ENCODE measurements around the gene DDX3X.
A peak's percentile ranks its signal among the peaks of the same experiment; 100 is the strongest.
"Not testable (repeated sequence)": the region's sequence is repeated elsewhere in the genome, so short reads cannot be mapped to it uniquely, and the experiment has no call there.

DDX3X gene

DNA sequence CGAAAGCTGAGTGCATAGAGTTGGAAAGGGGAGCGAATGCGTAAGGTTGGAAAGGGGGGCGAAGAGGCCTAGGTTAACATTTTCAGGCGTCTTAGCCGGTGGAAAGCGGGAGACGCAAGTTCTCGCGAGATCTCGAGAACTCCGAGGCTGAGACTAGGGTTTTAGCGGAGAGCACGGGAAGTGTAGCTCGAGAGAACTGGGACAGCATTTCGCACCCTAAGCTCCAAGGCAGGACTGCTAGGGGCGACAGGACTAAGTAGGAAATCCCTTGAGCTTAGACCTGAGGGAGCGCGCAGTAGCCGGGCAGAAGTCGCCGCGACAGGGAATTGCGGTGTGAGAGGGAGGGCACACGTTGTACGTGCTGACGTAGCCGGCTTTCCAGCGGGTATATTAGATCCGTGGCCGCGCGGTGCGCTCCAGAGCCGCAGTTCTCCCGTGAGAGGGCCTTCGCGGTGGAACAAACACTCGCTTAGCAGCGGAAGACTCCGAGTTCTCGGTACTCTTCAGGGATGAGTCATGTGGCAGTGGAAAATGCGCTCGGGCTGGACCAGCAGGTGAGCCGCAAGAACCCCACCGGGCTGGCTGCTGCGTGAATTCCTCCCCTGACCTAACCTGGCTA, at the start of gene DDX3X:
Gene DDX3X (plus strand): TSS at position 419 of the 619 bp plus-strand sequence. CDS start 91 bp downstream, at position 510.
- DNase-seq (ENCODE audit: insufficient read length, low spot score) (no peak), FAIRE-seq (no peak)

DNA sequence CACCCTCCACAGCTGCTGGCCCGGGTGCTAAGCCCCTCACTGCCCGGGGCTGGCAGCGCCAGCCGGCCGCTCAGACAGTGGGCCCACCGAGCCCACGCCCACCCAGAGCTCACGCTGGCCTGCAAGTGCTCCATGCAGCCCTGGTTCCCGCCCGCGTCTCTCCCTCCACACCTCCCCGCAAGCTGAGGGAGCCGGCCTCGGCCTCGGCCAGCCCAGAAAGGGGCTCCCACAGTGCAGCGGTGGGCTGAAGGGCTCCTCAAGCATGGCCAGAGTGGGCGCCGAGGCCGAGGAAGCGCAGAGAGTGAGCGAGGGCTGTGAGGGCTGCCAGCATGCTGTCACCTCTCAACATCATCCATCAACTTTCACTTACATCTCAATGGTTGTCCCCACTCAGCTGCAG, 48.0 kb upstream of the DDX3X start:
- not testable (repeated sequence) for DNase-seq (ENCODE audit: insufficient read length, low spot score); FAIRE-seq

DNA sequence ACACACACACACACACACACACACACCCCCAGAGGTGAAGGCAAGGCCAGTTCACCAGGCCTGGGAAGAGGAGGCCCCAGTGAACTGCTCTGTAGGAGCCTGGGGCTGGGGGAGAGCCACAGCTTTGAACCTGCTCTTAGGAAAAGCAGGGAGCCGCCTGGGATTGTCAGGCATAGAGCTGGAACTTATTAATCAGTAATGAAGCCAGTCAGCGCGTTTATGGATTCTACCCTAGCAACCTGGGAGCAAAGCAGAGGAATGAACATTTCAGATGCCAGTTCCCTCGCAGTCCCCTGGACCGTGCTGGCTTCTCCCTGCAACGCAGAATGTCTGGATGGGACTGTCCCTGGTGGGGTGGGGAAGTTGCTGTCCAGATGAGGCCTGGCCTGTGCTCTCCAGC, 45.3 kb upstream of the DDX3X start:
- FAIRE-seq (no peak), DNase-seq (ENCODE audit: insufficient read length, low spot score) (no peak)

DNA sequence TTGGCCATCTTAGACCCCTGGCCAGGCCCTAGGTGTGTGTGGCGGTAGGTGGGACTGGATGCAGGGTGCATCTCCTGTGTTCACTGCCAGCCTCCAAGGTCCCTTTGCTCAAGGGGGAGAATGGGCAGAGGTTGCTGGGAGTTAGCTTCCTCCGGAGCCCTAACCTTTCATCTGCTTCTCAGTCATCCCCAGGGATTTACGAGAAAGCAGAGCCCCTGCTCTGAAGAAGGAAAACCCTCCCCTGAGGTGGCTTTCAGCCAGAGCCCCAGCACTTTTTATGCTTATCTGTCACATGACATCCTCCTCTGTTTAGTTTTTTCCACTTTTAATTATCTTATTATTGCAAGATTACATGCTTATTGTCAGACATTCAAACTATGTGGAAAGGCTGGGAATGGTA, 44.9 kb upstream of the DDX3X start:
- DNase-seq (ENCODE audit: insufficient read length, low spot score), result no peak
- no peak for FAIRE-seq

DNA sequence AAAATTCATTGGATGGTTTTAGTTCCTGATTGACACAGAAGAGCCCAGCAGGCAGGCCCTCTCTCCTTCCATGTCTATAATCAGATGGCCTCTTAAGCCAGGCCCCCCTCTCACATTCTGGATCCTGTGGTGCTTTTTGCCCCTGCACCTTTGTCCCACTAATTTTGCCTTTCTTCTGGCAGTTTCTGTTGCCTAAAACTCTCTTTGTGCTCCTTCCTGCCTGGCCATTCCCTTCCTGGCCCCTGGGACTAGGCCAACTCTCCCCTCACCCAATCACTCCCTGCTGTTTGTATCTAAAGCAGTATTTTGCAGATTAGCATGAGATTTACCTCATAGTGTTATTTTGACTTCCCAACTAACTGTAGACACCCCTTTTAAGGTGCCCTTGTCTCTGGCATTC, 42.7 kb upstream of the DDX3X start:
- DNase-seq (ENCODE audit: insufficient read length, low spot score) (no peak), FAIRE-seq (no peak)

DNA sequence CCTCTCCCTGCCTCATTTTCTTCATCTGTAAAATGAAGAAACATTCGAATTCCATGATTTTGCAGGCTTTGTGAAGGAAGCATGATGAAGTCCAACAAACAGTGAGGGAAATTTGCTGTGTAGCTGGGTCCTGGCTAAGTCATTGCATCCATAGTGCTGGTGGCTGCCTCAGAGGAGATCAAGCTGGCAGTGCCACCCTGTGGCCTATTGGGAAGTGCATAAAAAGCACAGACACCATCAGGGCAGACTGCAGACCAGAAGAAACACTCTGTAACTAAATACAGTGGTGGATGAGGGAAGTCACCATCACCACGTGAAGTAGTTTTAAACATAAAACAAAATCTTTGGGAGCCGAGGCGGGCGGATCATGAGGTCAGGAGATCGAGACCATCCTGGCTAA, 40.7 kb upstream of the DDX3X start:
- FAIRE-seq, result no peak
- DNase-seq (ENCODE audit: insufficient read length, low spot score), result no peak

DNA sequence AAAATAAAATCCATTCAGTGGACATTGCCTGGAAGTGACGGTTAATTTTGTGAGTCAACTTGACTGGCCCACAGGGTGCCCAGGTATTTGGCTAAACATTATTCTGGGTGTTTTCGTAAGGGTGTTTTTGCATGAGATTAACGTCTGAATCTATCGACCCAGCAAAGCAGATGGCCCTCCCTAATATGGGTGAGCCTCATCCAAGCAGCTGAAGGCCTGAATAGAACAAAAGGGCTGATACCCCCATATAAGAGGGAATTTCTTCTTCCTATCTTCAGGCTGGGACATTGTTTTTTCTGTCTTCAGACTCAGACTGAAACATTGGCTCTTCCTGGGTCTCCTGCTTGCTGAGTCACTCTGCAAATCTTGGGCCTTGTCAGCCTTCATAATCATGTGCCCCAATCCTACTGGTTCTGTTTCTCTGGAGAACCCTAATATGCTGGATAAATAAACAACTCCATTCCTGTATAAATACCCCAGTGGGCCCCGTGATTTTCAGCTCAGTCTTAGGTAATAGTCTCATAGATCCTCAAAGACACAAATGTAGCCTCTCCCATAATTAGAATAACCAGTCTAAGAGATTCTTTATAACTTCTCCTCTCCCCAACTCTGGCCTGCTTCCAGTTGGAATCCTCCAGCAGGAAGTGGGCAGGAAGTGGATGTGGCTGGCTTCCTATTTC, 33.1 kb upstream of the DDX3X start:
- DNase-seq (ENCODE audit: insufficient read length, low spot score) (no peak), FAIRE-seq (no peak)

DNA sequence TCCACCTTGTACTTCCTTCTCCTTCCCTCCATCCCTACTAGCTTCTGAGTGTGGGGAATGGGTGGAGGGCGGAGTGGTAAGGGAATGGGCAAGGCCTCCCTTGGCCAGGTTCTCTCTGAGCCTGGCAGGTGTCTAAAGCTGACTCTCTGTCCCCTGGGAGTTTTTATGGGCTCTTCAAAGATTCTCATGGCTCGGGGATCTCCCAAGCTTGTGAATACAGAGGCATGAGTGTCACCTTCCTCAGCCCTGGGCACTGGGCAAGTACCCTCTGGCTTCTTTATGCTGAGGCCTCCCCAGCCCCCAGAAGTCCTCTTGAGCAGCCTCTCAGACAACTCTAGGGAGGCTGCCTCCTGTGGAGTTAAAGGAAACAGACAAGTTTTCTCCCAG, 32.5 kb upstream of the DDX3X start:
- DNase-seq (ENCODE audit: insufficient read length, low spot score) (no peak), FAIRE-seq (no peak)

DNA sequence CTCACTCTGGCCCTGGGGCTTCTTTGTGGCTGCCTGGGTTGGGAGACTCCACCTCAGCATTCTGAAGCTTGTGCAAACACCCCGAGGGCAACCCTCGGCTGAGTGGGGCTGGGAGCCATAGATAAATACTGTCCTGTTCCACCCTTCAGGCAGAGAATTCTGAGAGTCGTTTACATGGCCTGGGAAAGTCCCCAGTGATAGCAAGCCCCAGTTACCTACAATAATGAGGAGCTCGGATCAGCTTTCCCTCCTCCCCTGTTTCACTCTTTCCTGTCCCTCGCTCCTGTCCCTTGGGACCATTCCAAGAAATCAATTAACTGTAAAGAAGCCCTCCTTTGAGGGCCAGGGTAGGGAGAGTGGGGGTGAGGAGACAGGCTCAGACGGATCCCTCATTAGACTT, 31.6 kb upstream of the DDX3X start:
- FAIRE-seq, result no peak
- DNase-seq (ENCODE audit: insufficient read length, low spot score), result no peak

DNA sequence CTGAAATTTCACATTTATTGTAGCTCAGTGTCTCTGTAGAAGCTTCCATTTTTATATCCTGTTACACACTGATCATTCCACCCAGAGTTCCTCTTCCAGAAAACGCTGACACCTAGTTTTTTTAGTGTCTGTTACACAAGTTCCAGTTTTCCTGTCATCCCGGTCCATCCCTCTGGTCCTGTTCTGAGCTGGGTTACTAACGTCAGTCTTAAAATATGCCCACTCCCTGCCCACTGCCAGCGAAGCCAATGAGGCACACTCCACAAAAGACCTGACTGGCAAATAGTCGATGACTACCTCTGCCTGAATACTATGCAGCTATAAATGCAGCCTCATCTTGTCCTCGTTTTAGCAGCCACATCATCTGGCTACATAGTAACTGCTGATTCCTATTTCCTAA, 30.9 kb upstream of the DDX3X start:
- DNase-seq (ENCODE audit: insufficient read length, low spot score) (no peak), FAIRE-seq (no peak)

DNA sequence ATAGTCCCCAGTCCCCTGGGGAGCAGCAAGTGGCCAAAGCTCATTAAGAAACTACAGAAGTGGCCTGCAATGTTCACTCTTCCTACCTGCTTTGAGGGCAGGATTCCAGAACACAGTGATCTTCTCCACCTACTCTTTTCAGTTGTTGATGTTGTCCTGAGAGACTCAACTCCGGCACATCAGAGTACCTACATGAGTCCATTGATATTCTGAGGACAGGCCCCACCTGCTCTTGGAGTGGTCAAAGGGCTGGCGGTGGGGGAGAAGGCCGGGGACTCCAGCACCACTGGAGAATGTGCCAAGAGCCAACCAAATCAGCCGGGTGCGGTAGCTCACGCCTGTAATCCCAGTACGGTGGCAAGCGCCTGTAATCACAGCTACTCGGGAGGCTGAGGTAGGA, 29.8 kb upstream of the DDX3X start:
- FAIRE-seq, result no peak
- no peak for DNase-seq (ENCODE audit: insufficient read length, low spot score)

DNA sequence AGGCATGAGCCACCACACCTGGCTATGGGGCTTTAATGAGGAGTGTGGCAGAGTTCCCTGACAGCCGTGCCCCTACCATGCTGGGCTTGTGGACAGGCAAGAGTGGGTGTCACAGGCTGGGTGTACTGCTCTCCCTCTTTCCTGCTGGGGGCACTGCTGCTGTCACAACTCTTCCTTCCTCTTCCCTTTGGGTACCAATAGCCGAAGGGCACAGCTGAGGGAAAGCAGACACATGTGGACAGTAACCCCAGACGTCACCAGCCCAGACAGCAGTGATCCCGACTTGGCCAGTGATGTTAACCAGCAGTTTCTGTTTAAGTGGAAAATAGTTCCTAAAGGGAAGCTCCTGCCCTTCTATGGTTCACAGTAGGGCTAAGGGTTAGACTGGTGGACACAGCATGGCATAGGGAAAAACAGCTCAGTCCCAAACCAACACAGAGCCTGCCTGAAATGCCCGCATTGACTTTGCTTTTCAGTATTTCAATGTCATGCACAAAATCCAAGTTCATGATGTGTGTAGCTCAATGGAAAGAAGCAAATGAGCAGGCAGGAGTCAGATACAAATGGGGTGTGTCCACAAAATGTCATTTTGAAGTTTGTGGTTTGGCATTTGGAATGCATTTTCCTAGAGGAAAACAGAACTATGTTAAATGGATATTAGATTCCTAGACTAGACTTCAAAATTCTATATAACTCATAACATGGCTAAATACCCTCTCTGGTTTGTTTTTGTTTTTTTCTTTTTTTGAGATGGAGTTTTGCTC, 24.9 kb upstream of the DDX3X start:
- DNase-seq (ENCODE audit: insufficient read length, low spot score) (no peak), FAIRE-seq (no peak)

DNA sequence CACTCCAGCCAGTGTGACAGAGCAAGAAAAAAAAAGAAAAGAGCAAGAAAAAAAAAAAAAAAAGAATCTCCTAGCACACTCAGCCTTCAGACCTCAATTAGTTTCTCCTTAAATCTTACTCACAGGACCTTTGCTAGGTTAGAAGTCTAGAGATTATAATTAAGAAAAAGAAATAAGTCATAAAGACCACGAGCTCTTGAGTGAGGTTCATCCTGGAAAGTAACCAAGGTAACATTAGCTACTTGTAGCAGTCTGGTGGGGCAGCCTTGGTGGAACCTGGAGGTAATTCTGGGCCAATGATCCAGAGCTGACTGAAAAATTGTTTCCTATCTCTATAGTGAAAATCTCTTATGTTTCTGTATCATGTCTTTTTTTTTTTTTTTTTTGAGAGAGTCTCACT, 21.2 kb upstream of the DDX3X start:
- FAIRE-seq (no peak), DNase-seq (ENCODE audit: insufficient read length, low spot score) (no peak)

DNA sequence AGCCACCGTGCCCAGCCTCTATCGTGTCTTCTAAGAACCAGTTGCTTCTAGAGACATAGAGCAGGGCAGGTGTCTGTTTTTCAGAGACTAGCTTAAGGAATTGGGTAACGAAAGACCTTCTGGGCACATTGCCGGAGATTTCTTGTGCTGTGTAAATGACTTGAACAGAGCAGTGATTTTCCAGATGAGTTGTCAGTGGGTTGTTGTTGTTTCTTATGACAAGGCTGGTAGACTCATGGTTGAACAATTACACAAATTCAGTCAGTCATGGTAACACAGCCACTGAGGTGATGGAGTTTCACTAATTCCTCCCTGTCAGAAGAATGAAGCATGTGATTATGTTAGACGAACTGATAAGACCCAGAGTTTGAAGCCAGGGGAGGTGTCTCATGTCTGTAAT, 20.5 kb upstream of the DDX3X start:
- DNase-seq (ENCODE audit: insufficient read length, low spot score) (no peak), FAIRE-seq (no peak)

DNA sequence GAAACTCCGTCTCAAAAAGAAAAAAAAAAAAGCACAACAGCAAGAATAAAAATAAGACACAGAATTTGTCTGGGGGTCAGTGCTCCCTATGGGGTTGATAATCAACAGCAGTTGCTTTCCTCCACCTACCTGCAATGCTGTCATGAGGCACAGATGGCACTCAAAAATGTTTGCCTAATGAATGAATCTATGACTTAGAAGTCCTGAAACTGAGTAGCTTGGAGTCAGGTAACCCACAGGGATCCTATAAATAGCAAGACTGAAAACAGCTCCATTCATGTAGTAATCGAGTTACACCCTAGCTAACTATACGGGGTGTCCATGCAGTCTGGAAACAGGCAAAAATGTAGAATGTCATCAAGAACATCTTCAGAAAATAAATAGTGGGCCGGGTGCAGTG, 19.8 kb upstream of the DDX3X start:
- no peak for DNase-seq (ENCODE audit: insufficient read length, low spot score)
- FAIRE-seq, result peak; percentile 84

DNA sequence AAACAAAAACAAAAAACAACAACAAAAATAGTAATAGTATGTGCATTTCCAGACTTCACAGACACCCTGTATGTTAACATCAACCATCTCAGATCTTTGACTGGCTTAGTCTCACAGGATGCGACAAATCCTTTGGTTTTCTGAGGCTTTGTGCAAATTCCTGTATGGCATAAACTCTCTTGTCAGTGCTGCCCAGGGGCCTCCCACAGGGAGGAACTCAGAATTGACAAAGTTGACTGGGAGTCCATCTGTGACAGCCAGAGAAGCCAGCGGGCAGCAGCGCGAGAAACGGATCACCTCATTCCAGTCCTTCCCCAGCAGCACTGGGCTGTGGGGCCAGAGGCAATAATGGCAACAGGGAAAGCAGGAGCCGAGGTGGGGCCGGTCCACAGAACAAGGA, 19.1 kb upstream of the DDX3X start:
- FAIRE-seq, result no peak

DNA sequence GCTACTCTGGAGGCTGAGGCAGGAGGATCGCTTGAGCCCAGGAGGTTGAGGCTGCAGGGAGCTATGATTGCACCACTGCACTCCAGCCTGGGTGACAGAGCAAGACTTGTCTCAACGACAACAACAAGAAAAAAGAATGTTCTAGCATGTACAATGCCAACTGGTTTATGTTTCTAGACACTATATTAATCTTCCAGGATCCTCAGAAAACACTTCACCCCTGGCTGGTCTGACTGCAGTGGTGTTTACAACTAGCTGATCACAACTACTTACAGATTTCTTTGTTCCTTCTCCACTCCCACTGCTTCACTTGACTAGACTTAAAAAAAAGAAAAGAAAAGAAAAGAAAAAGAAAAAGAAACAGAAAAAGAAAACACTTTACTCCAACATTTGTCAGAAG, 17.7 kb upstream of the DDX3X start:
- not testable (repeated sequence) for DNase-seq (ENCODE audit: insufficient read length, low spot score)

More for the DNA sequence above, 19.1 kb upstream of the DDX3X start:
- DNase-seq (ENCODE audit: insufficient read length, low spot score), result no peak

DNA sequence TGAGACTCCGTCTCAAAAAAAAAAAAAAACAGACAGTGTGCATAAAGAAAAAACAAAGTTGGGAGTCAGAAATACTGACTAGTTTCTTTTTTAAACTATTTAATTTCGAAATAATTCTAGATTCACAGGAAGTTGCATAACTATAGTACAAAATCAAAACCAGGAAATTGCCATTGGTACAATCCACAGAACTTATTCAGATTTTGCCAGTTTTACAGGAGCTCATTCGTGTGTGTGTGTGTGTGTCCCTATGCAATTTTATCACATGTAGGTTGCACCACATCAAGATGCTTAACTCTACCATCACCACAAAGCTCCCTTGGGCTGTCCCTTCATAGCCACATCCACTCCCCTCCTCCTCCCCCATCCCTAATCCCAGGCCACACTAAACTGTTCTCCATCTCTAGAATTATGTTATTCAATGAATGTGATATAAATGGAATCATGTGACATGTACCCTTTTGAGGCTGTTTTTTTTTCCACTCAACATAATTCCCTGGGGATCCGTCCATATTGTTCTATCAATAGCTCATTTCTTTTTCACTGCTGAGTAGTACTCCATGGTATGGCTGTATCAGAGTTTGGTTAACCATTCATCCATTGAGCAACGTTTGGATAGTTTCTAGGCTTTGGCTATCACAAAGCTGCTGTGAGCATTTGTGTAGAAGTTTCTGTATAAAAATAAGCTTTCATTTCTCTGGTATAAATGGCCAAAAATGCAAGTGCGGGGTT, 16.3 kb upstream of the DDX3X start:
- no peak for DNase-seq (ENCODE audit: insufficient read length, low spot score)
- no peak for FAIRE-seq

More for the DNA sequence above, 17.7 kb upstream of the DDX3X start:
- peak; percentile 21 for FAIRE-seq

DNA sequence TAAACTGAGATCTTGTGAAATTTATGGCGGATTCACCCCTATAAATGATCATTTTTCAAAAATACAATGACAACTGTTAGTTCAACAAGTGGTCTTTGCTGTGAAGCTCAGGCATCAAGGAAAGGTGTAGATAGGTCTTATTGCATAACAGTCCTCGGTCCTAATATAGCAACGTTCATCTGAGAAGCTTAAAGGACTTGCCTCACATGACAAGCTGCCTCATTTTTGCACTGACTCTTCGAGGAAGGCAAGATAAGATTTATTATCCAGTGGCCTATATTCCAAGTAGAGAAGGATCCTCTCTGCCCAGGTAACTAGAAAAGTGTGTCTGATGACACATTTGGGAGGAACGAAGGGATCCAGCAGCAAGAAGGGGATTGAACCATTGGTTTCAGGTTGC, 13.6 kb upstream of the DDX3X start:
- FAIRE-seq (no peak), DNase-seq (ENCODE audit: insufficient read length, low spot score) (no peak)

DNA sequence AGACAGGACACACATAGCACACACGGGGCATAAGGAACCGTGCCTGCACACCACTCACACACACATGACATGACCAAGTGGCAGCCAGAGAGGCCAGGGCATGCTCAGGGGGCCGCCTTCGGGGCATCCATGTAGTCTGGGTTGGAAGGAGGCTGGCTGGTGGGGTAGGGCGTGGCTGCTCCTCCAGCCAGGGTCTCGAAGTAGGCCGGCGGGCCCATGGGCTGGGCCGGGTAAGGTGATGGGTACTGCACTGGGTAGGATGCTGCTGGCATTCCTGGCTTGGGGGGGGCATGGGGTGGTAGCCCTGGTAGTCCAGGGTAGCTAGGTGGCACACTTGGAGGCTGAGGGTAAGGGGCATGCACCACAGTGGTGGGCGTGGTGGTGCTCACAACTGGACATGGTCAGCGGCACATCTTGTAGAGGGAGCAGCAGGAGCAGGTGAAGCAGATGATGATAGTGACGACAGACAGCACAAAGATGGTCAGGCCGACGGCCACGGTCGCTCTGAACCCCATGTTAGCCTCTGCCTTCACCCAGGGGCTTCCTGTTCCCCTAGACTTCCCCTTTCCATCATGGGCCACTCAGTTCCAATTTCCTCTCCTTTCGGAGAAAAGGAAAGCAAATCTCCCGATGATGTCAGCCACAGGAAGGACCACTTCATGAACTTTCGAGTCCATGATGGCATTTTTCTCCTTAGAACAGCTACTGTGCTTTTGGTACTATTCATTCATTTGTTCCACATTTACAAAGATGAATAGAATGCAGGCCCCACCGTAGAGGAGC, 10.9 kb upstream of the DDX3X start:
- FAIRE-seq, result no peak
- DNase-seq (ENCODE audit: insufficient read length, low spot score), result no peak

DNA sequence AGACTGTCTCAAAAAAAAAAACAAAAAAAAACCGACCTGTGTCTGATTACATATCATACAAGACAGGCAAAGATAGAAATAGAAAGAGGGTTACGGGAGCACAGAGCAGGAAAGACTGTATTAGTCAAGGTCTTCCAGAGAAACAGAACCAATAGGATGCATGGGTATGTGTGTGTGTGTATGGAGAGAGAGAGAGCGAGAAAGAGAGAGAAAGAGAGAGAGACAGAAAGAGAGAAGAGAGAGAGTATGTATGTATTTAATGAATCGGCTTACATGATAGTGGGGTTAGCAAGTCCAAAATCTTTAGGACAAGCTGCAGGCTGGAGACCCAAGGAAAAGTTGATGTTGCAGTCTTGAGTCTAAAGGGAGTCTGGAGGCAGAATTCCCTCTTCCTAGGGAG, 7.5 kb upstream of the DDX3X start:
- no peak for FAIRE-seq
- DNase-seq (ENCODE audit: insufficient read length, low spot score), result no peak
